ENCODE results near the gene ANKRD13A.
A peak's percentile ranks its signal among the peaks of the same experiment; 100 is the strongest.

Gene ANKRD13A

DNA sequence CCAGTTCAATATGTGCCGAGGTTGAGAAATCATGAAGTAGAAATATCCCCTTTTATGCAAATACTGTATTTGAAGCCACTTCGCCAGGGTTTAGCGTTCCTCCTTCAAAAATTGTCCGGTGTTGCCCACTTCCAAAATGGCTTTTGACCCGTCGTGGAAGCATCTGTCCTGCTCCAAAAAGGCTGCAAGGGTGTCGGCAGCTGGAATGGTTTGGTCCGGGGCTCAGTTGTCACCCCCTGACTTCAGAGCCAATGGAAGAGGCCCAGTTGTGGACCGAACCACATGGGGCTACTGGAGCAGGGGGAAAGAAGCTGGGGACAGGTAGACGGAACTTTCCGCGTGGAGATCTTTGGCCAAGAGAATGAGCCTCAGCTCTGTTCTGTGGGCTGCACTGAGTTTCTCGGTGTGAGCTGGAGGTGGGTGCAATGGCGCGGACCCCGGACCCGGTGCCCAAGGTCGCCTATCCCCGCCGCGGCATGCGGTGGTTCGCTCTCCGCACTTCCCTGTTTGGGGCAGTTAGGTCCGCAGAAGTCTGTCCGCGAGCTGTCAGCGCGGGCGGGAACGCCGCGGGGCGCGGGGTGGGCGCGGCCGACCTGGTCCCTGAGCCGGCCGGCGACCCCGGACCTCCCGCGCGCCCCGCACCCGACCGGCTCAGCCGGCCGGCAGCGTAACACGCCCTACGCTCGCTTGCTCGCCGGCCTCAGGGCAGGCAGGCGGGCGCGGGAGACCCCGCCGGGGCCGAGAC, at the start of gene ANKRD13A:
TSS of gene ANKRD13A (plus strand) at position 527 of the 745 bp plus-strand sequence. CDS start 259 bp downstream, outside the sequence.
- Histone ChIP-seq H3K36me3 (ENCODE audit: control insufficient read depth, low read depth, low read length) (peaks cover 3% of the 10 kb centered on the region), H3K9ac (ENCODE audit: low read length) (peak within 1 kb of the TSS; percentile 91), H3K4me3 (ENCODE audit: low read length) (peak within 1 kb of the TSS; percentile 91), H3K27ac (ENCODE audit: low read length) (peak within 1 kb of the TSS; percentile 97), H3K27me3 (ENCODE audit: control insufficient read depth, insufficient read depth, low read length) (peaks cover 22% of the 10 kb centered on the region), H3K4me1 (ENCODE audit: control insufficient read depth, low read depth, low read length) (peaks cover 7% of the 10 kb centered on the region), H3K9me3 (ENCODE audit: control insufficient read depth, low read depth, low read length) (no peaks in the 10 kb centered on the region)

DNA sequence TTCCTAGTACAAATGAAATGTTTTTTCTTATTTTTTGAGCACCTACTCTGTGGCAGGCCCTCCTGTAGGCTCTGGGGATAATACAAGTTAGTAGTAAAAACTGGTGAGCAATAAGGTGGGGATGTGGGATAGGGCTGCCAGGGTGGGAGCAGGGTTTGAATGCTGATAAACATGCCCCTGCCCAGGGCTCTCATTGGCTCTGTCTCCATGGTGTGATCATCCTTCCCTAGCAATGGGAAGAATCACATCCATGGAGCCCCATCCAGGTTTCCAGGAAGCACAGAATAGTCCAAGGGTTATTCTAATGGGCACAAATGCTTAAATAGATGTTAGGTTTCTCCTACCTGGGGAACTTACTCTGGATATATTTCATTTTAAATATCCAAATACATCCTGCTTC, 48.6 kb upstream of the ANKRD13A start:
- H3K27me3 ChIP-seq (ENCODE audit: control insufficient read depth, insufficient read depth, low read length) = no peaks in the 10 kb centered on the region
- no peak overlapping the region for H3K9ac ChIP-seq (ENCODE audit: low read length)
- H3K9me3 ChIP-seq (ENCODE audit: control insufficient read depth, low read depth, low read length) = no peaks in the 10 kb centered on the region
- no peak overlapping the region for H3K4me3 ChIP-seq (ENCODE audit: low read length)
- no peak overlapping the region for H3K27ac ChIP-seq (ENCODE audit: low read length)
- peaks cover 37% of the 10 kb centered on the region for H3K36me3 ChIP-seq (ENCODE audit: control insufficient read depth, low read depth, low read length)
- H3K4me1 ChIP-seq (ENCODE audit: control insufficient read depth, low read depth, low read length) = peaks cover 12% of the 10 kb centered on the region

DNA sequence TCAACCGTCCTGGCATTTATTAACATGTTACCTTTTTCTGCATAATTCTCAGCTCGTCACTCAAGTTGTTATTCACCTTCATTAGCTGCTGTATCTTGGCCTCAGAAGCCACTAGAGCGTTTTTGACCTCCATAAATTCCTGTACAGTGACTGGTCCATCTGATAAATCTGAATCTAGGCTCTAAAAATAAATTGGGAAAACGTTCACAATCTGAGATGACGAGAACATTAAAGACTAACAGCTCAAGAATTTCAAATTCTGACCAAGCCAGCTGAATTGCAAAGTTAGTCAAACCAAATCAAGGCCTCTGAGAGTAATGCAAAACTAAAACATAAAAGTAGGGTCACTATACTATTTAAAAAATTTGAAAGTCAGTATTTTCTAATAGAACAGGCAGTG, 48.1 kb upstream of the ANKRD13A start:
- no peaks in the 10 kb centered on the region for H3K9me3 ChIP-seq (ENCODE audit: control insufficient read depth, low read depth, low read length)
- H3K27ac ChIP-seq (ENCODE audit: low read length) = no peak overlapping the region
- no peaks in the 10 kb centered on the region for H3K27me3 ChIP-seq (ENCODE audit: control insufficient read depth, insufficient read depth, low read length)
- peaks cover 37% of the 10 kb centered on the region for H3K36me3 ChIP-seq (ENCODE audit: control insufficient read depth, low read depth, low read length)
- no peak overlapping the region for H3K9ac ChIP-seq (ENCODE audit: low read length)
- H3K4me3 ChIP-seq (ENCODE audit: low read length) = no peak overlapping the region
- H3K4me1 ChIP-seq (ENCODE audit: control insufficient read depth, low read depth, low read length) = peaks cover 10% of the 10 kb centered on the region

- H3K27ac ChIP-seq (ENCODE audit: low read length) = no peak overlapping the region
- H3K9me3 ChIP-seq (ENCODE audit: control insufficient read depth, low read depth, low read length) = no peaks in the 10 kb centered on the region
- no peak overlapping the region for H3K9ac ChIP-seq (ENCODE audit: low read length)
- H3K4me1 ChIP-seq (ENCODE audit: control insufficient read depth, low read depth, low read length) = peaks cover 3% of the 10 kb centered on the region
- no peaks in the 10 kb centered on the region for H3K27me3 ChIP-seq (ENCODE audit: control insufficient read depth, insufficient read depth, low read length)
- no peak overlapping the region for H3K4me3 ChIP-seq (ENCODE audit: low read length)
- peaks cover 37% of the 10 kb centered on the region for H3K36me3 ChIP-seq (ENCODE audit: control insufficient read depth, low read depth, low read length)
These were observed 47.5 kb upstream of the ANKRD13A start for GRCh38 chr12:109951751-109952150.

DNA sequence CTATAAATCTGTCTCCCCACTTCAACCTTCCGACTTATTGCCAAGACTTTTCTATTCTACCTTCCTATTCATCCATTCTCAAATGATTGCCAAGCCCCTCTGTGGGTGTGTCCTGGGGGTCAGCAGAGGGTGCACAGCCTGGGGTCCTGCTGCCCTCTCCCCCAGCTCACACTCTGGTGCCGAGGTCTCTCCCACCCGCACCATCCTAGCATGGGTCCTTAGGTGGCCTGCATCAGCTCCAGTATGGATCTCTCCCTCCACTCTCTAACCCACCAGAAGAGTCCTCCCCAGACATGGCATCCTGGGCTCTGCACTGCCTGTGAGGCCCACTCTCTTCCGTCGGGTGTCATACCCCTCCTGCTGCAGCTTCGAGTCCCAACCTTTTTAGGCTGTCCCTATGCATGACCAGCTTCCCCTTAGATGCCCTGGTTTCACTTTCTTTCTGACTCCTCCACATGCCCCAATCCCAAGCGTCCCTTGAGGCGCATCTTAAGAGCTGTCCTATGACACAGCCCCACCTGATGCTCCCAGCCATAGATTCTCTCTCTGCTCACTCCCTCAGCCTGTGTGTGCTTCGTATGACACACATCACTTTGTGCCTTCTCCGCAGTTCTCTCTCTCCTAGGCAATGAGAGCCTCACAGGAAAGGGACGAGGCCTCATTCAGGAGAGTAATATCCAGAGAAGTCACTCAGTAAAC, 46.9 kb upstream of the ANKRD13A start:
- Histone ChIP-seq H3K27ac (ENCODE audit: low read length) (no peak overlapping the region), H3K27me3 (ENCODE audit: control insufficient read depth, insufficient read depth, low read length) (no peaks in the 10 kb centered on the region), H3K36me3 (ENCODE audit: control insufficient read depth, low read depth, low read length) (peaks cover 37% of the 10 kb centered on the region), H3K9me3 (ENCODE audit: control insufficient read depth, low read depth, low read length) (no peaks in the 10 kb centered on the region), H3K4me3 (ENCODE audit: low read length) (no peak overlapping the region), H3K4me1 (ENCODE audit: control insufficient read depth, low read depth, low read length) (no peaks in the 10 kb centered on the region), H3K9ac (ENCODE audit: low read length) (no peak overlapping the region)

DNA sequence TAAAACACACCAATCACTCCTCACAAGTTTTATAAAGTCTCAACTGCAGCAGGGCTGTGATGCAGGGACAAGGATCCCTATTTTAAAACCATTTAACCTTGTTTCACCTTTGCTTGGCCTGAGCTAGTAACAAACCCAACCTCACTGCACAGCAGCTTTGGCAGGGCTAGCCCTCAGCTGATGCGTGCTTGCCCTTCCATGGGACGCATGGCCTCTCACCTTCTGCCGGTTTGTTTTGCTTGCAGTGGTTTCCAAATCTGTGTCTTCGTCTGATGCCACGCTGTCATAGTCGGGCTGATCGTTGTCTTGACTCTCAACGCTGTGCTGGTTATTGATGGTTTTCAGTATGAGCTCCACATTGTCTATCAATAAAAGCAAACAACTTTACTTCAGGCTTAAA, 46.4 kb upstream of the ANKRD13A start:
- H3K27ac ChIP-seq (ENCODE audit: low read length) = no peak overlapping the region
- H3K9me3 ChIP-seq (ENCODE audit: control insufficient read depth, low read depth, low read length) = no peaks in the 10 kb centered on the region
- no peak overlapping the region for H3K4me3 ChIP-seq (ENCODE audit: low read length)
- no peaks in the 10 kb centered on the region for H3K4me1 ChIP-seq (ENCODE audit: control insufficient read depth, low read depth, low read length)
- no peak overlapping the region for H3K9ac ChIP-seq (ENCODE audit: low read length)
- peaks cover 37% of the 10 kb centered on the region for H3K36me3 ChIP-seq (ENCODE audit: control insufficient read depth, low read depth, low read length)
- no peaks in the 10 kb centered on the region for H3K27me3 ChIP-seq (ENCODE audit: control insufficient read depth, insufficient read depth, low read length)

DNA sequence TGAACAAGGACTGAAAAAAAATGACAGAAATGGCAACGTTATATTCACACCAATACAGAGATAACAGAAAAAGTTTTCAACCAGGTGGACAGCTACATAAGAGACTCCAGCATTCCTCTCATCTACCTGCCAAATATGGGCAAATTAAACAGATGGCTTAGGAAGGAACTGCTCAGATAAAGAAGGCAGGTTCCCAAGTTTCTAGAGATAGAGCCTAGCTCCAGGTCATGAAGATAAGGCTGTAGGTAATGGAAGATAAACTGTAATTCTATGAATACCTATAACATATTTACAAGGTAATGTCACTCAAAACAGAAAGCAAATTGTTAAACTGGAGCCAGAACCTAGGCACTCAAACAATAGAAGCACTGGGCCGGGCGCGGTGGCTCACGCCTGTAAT, 45.6 kb upstream of the ANKRD13A start:
- no peaks in the 10 kb centered on the region for H3K27me3 ChIP-seq (ENCODE audit: control insufficient read depth, insufficient read depth, low read length)
- no peak overlapping the region for H3K27ac ChIP-seq (ENCODE audit: low read length)
- no peaks in the 10 kb centered on the region for H3K4me1 ChIP-seq (ENCODE audit: control insufficient read depth, low read depth, low read length)
- no peak overlapping the region for H3K9ac ChIP-seq (ENCODE audit: low read length)
- H3K36me3 ChIP-seq (ENCODE audit: control insufficient read depth, low read depth, low read length) = peaks cover 40% of the 10 kb centered on the region
- H3K9me3 ChIP-seq (ENCODE audit: control insufficient read depth, low read depth, low read length) = no peaks in the 10 kb centered on the region
- no peak overlapping the region for H3K4me3 ChIP-seq (ENCODE audit: low read length)

DNA sequence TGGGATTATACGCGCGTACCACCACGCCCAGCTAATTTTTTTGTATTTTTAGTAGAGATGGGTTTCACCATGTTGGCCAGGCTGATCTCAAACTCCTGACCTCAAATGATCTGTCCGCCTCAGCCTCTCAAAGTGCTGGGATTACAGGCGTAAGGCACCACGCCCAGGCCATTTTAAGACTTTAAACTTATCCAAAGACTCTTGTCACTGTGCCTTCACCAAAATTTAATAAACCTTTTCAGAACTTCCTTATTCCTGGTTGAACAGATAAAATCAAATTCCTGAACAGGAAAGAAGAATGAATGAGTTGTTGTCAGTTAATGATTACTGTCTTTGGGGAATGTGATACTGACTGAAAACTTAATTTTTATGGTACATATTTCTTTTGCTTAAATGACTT, 40.9 kb upstream of the ANKRD13A start:
- Histone ChIP-seq H3K4me3 (ENCODE audit: low read length) (no peak overlapping the region), H3K27ac (ENCODE audit: low read length) (no peak overlapping the region), H3K9ac (ENCODE audit: low read length) (no peak overlapping the region), H3K36me3 (ENCODE audit: control insufficient read depth, low read depth, low read length) (peaks cover 8% of the 10 kb centered on the region), H3K9me3 (ENCODE audit: control insufficient read depth, low read depth, low read length) (no peaks in the 10 kb centered on the region), H3K27me3 (ENCODE audit: control insufficient read depth, insufficient read depth, low read length) (no peaks in the 10 kb centered on the region), H3K4me1 (ENCODE audit: control insufficient read depth, low read depth, low read length) (no peaks in the 10 kb centered on the region)

DNA sequence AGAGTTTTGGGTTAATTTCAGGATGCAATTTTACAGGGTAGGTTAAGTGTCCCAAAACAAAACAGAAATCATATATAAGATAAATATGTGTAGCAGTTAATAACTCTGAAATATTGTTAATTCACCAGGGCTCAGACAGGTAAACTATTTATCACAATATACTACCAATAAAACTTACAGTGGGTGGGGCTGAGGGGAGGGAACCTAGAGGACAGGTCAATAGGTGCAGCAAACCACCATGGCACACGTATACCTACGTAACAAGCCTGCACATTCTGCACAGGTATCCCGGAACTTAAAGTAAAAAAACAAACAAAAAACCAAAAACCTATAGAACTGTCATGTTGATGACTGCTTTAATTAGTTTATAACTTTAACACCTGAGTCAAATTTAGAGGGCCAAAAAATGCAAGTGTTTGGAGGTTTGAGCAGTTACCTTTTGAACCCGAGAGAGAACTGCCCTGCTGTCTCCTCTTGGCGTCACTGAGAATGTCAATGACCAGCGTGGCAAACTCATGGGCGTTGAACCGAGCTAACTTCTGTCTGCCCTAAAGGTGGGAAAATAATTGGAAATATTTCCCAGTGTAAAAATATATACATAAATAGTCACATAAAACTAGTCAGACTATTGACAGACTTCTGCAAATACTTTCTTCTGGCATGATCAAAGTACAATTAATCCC, 39.7 kb upstream of the ANKRD13A start:
- Histone ChIP-seq H3K36me3 (ENCODE audit: control insufficient read depth, low read depth, low read length) (peaks cover 6% of the 10 kb centered on the region), H3K4me3 (ENCODE audit: low read length) (no peak overlapping the region), H3K4me1 (ENCODE audit: control insufficient read depth, low read depth, low read length) (no peaks in the 10 kb centered on the region), H3K27ac (ENCODE audit: low read length) (no peak overlapping the region), H3K9me3 (ENCODE audit: control insufficient read depth, low read depth, low read length) (no peaks in the 10 kb centered on the region), H3K27me3 (ENCODE audit: control insufficient read depth, insufficient read depth, low read length) (no peaks in the 10 kb centered on the region), H3K9ac (ENCODE audit: low read length) (no peak overlapping the region)

DNA sequence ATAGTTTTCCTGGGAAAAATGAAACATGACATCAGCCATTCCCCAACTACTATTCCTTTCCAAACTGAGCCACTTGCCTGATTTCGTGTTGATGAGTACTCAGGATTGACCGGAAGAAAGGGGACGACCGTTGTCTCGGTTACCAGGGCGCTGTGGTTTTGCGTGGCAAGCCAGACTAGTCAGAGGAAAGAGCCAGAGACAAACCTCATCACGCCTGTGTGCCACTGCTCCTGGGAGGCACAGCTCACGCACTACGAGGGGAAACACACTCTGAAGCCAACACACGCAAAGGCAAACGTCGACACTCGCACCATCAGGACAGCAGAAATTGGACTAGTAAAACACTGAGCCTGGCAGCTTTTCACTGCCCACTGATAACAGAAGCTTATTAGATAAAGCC, 38.0 kb upstream of the ANKRD13A start:
- H3K4me3 ChIP-seq (ENCODE audit: low read length) = no peak overlapping the region
- no peak overlapping the region for H3K27ac ChIP-seq (ENCODE audit: low read length)
- H3K9me3 ChIP-seq (ENCODE audit: control insufficient read depth, low read depth, low read length) = no peaks in the 10 kb centered on the region
- H3K9ac ChIP-seq (ENCODE audit: low read length) = no peak overlapping the region
- H3K27me3 ChIP-seq (ENCODE audit: control insufficient read depth, insufficient read depth, low read length) = no peaks in the 10 kb centered on the region
- H3K4me1 ChIP-seq (ENCODE audit: control insufficient read depth, low read depth, low read length) = no peaks in the 10 kb centered on the region
- H3K36me3 ChIP-seq (ENCODE audit: control insufficient read depth, low read depth, low read length) = peaks cover 6% of the 10 kb centered on the region

- Histone ChIP-seq H3K36me3 (ENCODE audit: control insufficient read depth, low read depth, low read length) (peaks cover 6% of the 10 kb centered on the region), H3K9ac (ENCODE audit: low read length) (no peak overlapping the region), H3K27me3 (ENCODE audit: control insufficient read depth, insufficient read depth, low read length) (no peaks in the 10 kb centered on the region), H3K4me3 (ENCODE audit: low read length) (no peak overlapping the region), H3K9me3 (ENCODE audit: control insufficient read depth, low read depth, low read length) (no peaks in the 10 kb centered on the region), H3K4me1 (ENCODE audit: control insufficient read depth, low read depth, low read length) (no peaks in the 10 kb centered on the region), H3K27ac (ENCODE audit: low read length) (no peak overlapping the region)
These were observed 37.6 kb upstream of the ANKRD13A start for GRCh38 chr12:109961612-109962011.
